ENCODE results near the gene MUC5AC.

- no peak for TF ChIP-seq CTCF (conservative IDR thresholded peaks at IDR 0.05 in 1 of 2, IDR thresholded peaks at IDR 0.05 in 1 of 2; ENCODE audit: low read depth in 1 of 2, low read length in 2 of 2)
- no peak for TF ChIP-seq EZH2 (IDR thresholded peaks at IDR 0.05; ENCODE audit: low read length, missing control alignments)
Measured at GRCh38 chr11:1147792-1148191, 10.0 kb upstream of the MUC5AC start.
